Caco-2 (cell line): Measurements from ENCODE around the gene POLDIP2. TPM values are rescaled to one million over a fixed set of nuclear protein-coding genes. Genes with fewer than 3 reads are reported as not detected.

Experiments
- BruUV-seq: library from RNA; stranded (reverse); fragments of 400-500 nt; replicated peaks from 2 replicates; lab custom pipeline; 2021; lab: Mats Ljungman, UMichigan
- CTCF ChIA-PET: fragments of 300-600 bp; sonication (Branson Sonifier 250); formaldehyde crosslinking; loops from one replicate; lab custom pipeline; 2022; ENCODE audit warnings: antibody characterized with exemption; lab: Charles Lee
- POLR2A ChIA-PET: fragments of 300-600 bp; sonication (Branson Sonifier 250); formaldehyde crosslinking; loops from one replicate; lab custom pipeline; 2022; ENCODE audit warnings: antibody characterized with exemption; lab: Charles Lee
- DNase-seq, 2 experiments: peaks; one replicate each; pipeline versions ENCODE4 v3.0.0 to v3.0.0-alpha.2; 2020 to 2022
- H3K27me3 ChIP-seq: replicated peaks from 2 replicates; pipeline ENCODE4 v1.6.0; 2011; ENCODE audit warnings: low read length; ENCODE audit not compliant: control insufficient read depth, insufficient read depth
- H3K36me3 ChIP-seq: 2 replicates; pipeline ENCODE4 v1.5.1; 2011; ENCODE audit warnings: low read length; ENCODE audit not compliant: control insufficient read depth, insufficient read depth
- H3K4me1 ChIP-seq: fragments of 250-450 bp; sonication (Bioruptor Pico); 2 replicates; pipeline ENCODE4 v1.5.1; 2020; ENCODE audit warnings: mild to moderate bottlenecking
- H3K4me3 ChIP-seq: 2 replicates; pipeline ENCODE4 v1.5.1; 2011; ENCODE audit warnings: low read depth, mild to moderate bottlenecking, control low read depth, low read length
- H3K9me3 ChIP-seq: fragments of 250-450 bp; sonication (Bioruptor Pico); 2 replicates; pipeline ENCODE4 v1.5.1; 2020; ENCODE audit warnings: mild to moderate bottlenecking, moderate library complexity
- H3K27ac Mint-ChIP-seq: one replicate; pipeline ENCODE4 v1.8.0; 2022; ENCODE audit warnings: mixed read lengths; ENCODE audit not compliant: unreplicated experiment
- H3K27me3 Mint-ChIP-seq: one replicate; pipeline ENCODE4 v1.8.0; 2022; ENCODE audit warnings: mixed read lengths; ENCODE audit not compliant: insufficient read depth, unreplicated experiment
- H3K36me3 Mint-ChIP-seq: one replicate; pipeline ENCODE4 v1.8.0; 2022; ENCODE audit warnings: mild to moderate bottlenecking, mixed read lengths; ENCODE audit not compliant: insufficient read depth, unreplicated experiment
- H3K4me1 Mint-ChIP-seq: one replicate; pipeline ENCODE4 v1.8.0; 2022; ENCODE audit warnings: low read depth, mixed read lengths; ENCODE audit not compliant: unreplicated experiment
- H3K4me3 Mint-ChIP-seq: one replicate; pipeline ENCODE4 v1.8.0; 2022; ENCODE audit warnings: mild to moderate bottlenecking, moderate library complexity, mixed read lengths; ENCODE audit not compliant: unreplicated experiment
- H3K9me3 Mint-ChIP-seq: one replicate; pipeline ENCODE4 v1.8.0; 2022; ENCODE audit warnings: mixed read lengths; ENCODE audit not compliant: unreplicated experiment
- CTCF ChIP-seq, 2 experiments: fragments of 200-600 bp in 1 of 2; IDR thresholded peaks; 1 replicate in 1 of 2; 2 replicates in 1 of 2; pipeline versions ENCODE4 v1.5.1 to v1.8.0; 2011 to 2022; ENCODE audit warnings: antibody characterized with exemption in 1 of 2, control low read depth in 1 of 2, inconsistent platforms in 1 of 2, low read depth in 1 of 2, low read length in 1 of 2, mild to moderate bottlenecking in 1 of 2, moderate library complexity in 1 of 2; ENCODE audit not compliant: insufficient read depth in 1 of 2, severe bottlenecking in 1 of 2, unreplicated experiment in 1 of 2
- intact Hi-C: fragments of 100-400 bp; cut with micrococcal nuclease; formaldehyde crosslinking; loops from one replicate; pipeline ENCODE4 v1.10.0; 2022; ENCODE audit not compliant: unreplicated experiment
- total RNA-seq: library from RNA; stranded (reverse); gene quantifications from 2 replicates; pipeline ENCODE4 v1.2.3, GENCODE V29; 2022

The POLDIP2 gene
- total RNA-seq, 1 experiment from 2014 or later: 257 TPM

DNA sequence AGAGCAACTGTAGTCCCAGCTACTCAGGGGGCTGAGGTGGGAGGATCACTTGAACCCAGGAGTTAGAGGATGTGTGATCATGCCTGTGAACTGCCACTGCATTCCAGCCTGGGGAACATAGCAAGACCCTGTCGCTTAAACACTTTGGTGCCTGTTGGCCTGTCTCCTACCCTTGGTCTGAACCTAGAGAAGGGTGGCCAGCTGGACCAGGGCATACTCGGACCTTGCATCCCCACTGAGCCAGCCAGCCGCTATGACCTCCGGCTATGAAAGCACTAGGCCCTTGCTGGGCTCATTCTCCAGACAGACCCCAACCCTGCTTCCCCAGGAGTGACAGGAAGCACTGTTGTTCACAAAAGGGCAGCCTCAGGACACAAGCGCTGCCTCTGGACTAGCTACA, 26.7 kb downstream of the POLDIP2 start:
- H3K36me3 Mint-ChIP-seq: peaks cover 84% of the 10 kb centered on the region
- H3K27me3 Mint-ChIP-seq: no peaks in the 10 kb centered on the region
- ChIA-PET POLR2A (interaction anchor here (1.0 kb wide), 1 partner anchor 12 kb away, joined by 4 read pairs; the partner anchor contains the start of gene TMEM97), CTCF (interaction anchor here (0.6 to 1.3 kb wide), 4 partner anchors 9 to 27 kb away, joined by 3 to 4 read pairs (median 4); no protein-coding TSS in a partner anchor)
- DNase-seq: peak in 1 of 2 experiments; percentile 42
- BruUV-seq: no TSS peak
- no peaks in the 10 kb centered on the region for H3K9me3 ChIP-seq
- H3K4me1 ChIP-seq: peaks cover 41% of the 10 kb centered on the region
- no peak overlapping the region for H3K27ac Mint-ChIP-seq
- H3K4me3 ChIP-seq: no peak overlapping the region
- H3K36me3 ChIP-seq: peaks cover 17% of the 10 kb centered on the region
- intact Hi-C loops: loop anchor here (10.0 kb wide), 1 partner anchor 244 kb away; the partner anchor contains the start of genes ALDOC and PIGS
- H3K9me3 Mint-ChIP-seq: no peaks in the 10 kb centered on the region
- no peaks in the 10 kb centered on the region for H3K27me3 ChIP-seq
- TF ChIP-seq CTCF (IDR thresholded peaks at IDR 0.05; ENCODE audit: insufficient read depth in 1 of 2, low read depth in 1 of 2, low read length in 1 of 2, severe bottlenecking in 1 of 2, unreplicated experiment in 1 of 2): no peak
- peaks cover 45% of the 10 kb centered on the region for H3K4me1 Mint-ChIP-seq
- H3K4me3 Mint-ChIP-seq: no peak overlapping the region

DNA sequence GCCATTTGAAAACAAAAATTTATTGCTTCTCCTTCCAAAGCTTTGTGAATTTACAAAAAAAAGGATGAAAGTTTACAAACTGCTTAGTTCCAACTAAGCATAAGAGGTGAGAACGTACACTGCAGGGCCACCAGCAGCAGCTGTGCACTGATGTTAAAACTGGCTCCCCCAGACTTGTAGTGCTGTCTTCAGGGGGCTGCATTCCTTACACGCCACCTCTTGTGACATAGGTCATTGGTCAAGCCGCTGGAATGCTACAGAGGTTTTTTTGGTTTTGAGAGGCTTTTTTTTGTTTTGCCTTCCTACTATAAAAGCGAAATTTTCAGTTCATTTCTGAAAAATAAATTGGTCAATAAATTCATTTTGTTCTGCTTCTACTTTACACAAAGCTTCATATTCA, 29.0 kb downstream of the POLDIP2 start:
- Mint-ChIP-seq H3K9me3 (no peaks in the 10 kb centered on the region), H3K27ac (peak overlapping the region; percentile 37), H3K4me3 (no peak overlapping the region), H3K4me1 (peaks cover 47% of the 10 kb centered on the region), H3K36me3 (peaks cover 81% of the 10 kb centered on the region), H3K27me3 (no peaks in the 10 kb centered on the region)
- Histone ChIP-seq H3K36me3 (peaks cover 19% of the 10 kb centered on the region), H3K4me3 (no peak overlapping the region), H3K4me1 (peaks cover 55% of the 10 kb centered on the region), H3K9me3 (no peaks in the 10 kb centered on the region), H3K27me3 (no peaks in the 10 kb centered on the region)
- peak; percentile 69 to 70 for DNase-seq
- CTCF ChIA-PET: interaction anchor here (0.6 kb wide), 1 partner anchor 45 kb away, joined by 3 read pairs; no protein-coding TSS in a partner anchor
- POLR2A ChIA-PET: interaction anchor here (0.5 kb wide), 1 partner anchor 86 kb away, joined by 4 read pairs; no protein-coding TSS in a partner anchor
- BruUV-seq: TSS peak; percentile 1
- intact Hi-C loops: loop anchor here (10.0 kb wide), 1 partner anchor 234 kb away; no protein-coding TSS in a partner anchor
- TF ChIP-seq CTCF (IDR thresholded peaks at IDR 0.05; ENCODE audit: insufficient read depth in 1 of 2, low read depth in 1 of 2, low read length in 1 of 2, severe bottlenecking in 1 of 2, unreplicated experiment in 1 of 2): no peak

- peaks cover 55% of the 10 kb centered on the region for H3K4me1 ChIP-seq
- POLR2A ChIA-PET: no interaction called here
- H3K36me3 ChIP-seq: peaks cover 19% of the 10 kb centered on the region
- H3K36me3 Mint-ChIP-seq: peaks cover 81% of the 10 kb centered on the region
- TF ChIP-seq CTCF (IDR thresholded peaks at IDR 0.05; ENCODE audit: insufficient read depth in 1 of 2, low read depth in 1 of 2, low read length in 1 of 2, severe bottlenecking in 1 of 2, unreplicated experiment in 1 of 2): peak in 1 of 2 experiments; percentile 24
- no peak overlapping the region for H3K4me3 ChIP-seq
- BruUV-seq: no TSS peak
- CTCF ChIA-PET: no interaction called here
- intact Hi-C loops: loop anchor here (10.0 kb wide), 1 partner anchor 233 kb away; no protein-coding TSS in a partner anchor
- no peaks in the 10 kb centered on the region for H3K27me3 ChIP-seq
- peaks cover 54% of the 10 kb centered on the region for H3K4me1 Mint-ChIP-seq
- peak overlapping the region; percentile 37 for H3K27ac Mint-ChIP-seq
- H3K9me3 ChIP-seq: no peaks in the 10 kb centered on the region
- no peaks in the 10 kb centered on the region for H3K9me3 Mint-ChIP-seq
- DNase-seq: no peak
- H3K27me3 Mint-ChIP-seq: no peaks in the 10 kb centered on the region
- no peak overlapping the region for H3K4me3 Mint-ChIP-seq
Measured at GRCh38 chr17:28327709-28328108, 29.6 kb downstream of the POLDIP2 start.
